Measurements from ENCODE around the gene PYM1. TPM values are rescaled to one million over a fixed set of nuclear protein-coding genes. Genes with fewer than 3 reads are reported as not detected.

Gene PYM1
- 29.3 and 32.5 TPM in 2 replicates for total RNA-seq
- 27.5 TPM for polyA plus RNA-seq (2012)

DNA sequence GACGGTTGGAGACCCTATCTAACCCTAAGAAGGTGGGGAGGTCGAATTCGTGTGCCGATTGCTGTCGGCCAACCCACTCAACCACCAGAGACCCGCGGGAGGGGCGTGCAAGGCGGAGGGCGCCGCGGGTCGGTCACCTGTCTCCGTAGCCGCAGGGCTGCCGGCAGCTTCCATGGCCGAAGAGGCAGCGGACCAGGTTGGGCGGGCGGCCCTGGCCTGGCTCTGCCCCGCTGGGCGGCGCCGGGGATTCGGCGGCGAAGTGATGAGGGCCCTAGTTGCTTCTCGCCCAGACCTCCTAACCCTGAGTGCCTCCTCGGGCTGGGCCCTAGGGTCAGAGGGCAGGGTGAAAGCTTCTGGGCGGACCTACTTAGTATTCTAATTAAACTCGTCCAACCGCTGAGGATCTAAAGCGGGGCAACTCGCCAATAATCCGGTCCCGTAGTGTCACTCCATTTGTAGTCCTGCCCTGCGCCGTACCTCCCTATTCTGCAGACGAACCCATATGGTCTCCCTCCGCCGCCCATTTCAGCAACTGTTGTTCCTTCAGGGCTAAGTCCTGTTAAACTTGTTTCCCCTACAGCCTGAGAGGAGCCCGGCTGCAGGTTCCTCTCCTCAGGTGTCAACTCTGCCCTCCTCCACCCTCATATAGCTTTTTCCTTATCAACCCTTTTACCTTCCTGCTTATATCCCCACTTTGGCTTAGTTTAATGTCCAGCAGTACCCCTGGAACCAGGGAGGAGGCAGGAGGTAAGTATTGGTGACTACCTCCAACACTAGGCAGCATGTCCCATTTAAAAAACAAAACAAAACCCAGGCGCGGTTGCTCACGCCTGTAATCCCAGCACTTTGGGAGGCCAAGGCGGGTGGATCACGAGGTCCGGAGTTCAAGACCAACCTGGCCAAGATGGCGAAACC, at the start of gene PYM1:
PYM1 (minus strand) TSS at position 307 of the 915 bp plus-strand sequence; CDS start at position 174, 133 bp downstream.
- DNase-seq (ENCODE audit: low read depth), result peak; percentile 81

DNA sequence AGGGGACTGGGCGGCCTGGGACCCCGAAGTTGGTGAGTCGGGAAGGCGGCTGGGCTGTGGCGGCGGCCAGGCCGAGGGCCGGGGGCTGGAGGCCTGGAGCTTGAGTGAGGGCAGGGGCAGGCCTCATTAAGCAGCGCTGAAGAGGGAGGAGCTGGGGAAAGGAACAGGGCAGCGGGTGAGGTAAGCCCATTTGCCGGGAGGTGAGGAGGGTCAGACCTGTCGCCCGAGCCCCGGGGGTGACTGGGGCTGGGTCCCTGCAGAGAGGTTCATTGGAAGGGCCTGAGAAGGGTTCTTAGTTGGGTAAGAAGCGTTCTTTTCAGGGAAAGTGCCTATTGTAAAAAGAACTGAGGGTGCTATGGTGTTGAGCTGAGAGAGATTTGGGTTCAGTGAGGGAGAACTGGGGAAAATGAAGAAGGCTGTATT, 46.6 kb upstream of the PYM1 start:
- peak; percentile 49 for DNase-seq (ENCODE audit: low read depth)

DNA sequence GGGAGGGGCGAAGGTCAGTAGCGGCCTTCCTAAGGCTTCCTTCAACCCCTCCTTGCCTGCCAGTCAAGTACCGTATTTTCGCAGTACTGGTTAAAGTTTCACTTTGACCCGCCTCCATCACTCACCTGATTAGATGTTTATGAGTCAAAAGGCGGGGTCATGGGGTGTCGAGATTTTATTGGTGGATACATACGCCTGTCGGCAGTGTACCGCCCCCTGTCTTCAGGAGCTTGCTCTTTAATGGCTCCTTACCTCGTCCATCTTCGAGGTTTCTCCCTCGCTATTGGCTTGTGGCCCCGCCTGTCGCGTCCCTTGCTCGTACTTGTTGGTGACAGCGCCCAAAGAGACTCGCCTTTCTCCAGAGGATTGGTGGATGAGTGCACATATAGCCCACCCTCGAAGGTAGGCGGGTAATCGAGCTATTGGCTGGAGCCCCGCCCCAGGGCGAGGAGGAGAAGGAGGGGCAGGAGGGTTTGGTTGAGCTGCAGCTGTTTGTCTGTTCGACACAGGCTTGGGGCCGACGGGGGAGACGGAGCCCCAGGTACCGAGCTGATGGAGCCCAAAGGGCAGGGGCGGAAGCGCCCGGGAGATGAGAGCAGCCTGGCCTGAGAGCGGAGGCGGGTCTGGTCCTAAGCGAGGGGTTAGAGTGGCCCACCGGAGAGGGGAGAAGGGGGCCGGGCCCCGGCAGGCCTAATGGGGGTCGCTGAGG, 46.1 kb upstream of the PYM1 start, which contains the start of gene RAB5B:
RAB5B (plus strand) TSS at position 480 of the 709 bp plus-strand sequence. CDS start 12,883 bp downstream, outside the sequence.
- DNase-seq (ENCODE audit: low read depth), result peak; percentile 100

DNA sequence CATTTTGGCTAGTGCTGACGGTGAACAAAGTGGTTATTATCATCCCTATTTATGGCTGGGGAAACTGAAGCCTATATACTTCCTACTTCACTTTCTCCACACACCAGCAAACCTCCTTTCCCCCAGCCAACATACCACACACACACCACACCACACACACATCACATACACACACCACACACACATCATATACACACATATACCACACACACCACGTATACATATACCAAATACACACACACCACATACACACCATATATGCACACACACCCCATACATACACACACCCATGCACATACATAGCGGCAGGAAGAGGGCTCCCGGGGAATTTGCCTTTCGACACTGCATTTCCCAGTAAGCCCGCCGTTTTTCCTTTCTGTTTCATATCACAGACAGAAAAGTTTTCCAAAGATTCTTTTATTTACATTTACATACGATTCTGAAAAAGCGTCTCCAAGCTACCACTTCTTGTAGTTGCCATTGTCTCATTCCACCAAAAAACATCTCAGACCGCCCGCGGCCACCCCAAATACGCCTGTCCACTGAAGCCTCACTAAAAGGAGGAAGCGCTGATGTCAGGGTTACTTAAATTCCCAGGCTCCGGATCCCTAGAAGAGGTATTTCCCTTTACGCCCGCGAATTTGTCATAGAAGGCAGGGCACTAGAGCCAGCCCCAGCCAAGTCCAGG, 45.4 kb upstream of the PYM1 start:
- DNase-seq (ENCODE audit: low read depth), result no peak

DNA sequence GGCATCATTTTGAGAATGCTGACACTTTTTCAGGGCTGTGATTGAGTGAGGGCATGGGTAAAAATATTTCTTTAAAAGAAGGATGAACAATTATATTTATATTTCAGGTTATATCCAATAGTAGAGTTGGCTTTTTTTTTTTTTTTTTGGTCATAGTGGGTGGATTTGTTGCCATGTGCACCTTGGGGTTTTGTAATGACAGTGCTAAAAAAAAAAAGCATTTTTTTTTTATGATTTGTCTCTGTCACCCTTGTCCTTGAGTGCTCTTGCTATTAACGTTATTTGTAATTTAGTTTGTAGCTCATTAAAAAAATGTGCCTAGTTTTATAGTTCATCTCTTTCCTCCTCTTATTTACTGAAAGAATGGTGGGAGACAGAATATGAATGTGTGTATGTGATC, 44.8 kb upstream of the PYM1 start:
- DNase-seq (ENCODE audit: low read depth), result no peak

DNA sequence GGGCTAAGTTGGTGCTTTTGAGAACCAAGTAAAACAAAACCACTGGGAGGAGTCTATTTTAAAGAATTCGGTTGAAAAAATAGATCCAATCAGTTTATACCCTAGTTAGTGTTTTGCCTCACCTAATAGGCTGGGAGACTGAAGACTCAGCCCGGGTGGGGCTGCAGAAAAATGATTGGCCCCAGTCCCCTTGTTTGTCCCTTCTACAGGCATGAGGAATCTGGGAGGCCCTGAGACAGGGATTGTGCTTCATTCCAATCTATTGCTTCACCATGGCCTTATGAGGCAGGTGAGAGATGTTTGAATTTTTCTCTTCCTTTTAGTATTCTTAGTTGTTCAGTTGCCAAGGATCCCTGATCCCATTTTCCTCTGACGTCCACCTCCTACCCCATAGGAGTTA, 44.3 kb upstream of the PYM1 start:
- peak; percentile 23 for DNase-seq (ENCODE audit: low read depth)

DNA sequence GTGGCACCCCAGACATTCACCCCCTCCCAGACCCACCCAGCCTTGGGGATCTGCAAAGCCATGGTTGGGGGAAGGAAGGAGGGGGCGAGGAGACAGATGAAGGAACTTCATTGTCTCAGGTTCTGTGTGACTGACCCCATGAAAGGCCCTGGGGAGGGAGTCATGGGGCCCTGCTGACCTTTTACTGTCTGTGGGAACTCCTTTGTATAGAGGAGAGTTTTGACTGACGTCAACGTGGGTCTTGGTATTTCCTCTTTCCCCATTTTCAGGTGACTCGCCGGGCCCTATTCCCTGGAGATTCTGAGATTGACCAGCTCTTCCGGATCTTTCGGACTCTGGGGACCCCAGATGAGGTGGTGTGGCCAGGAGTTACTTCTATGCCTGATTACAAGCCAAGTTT, 43.1 kb upstream of the PYM1 start:
- DNase-seq (ENCODE audit: low read depth), result no peak

DNA sequence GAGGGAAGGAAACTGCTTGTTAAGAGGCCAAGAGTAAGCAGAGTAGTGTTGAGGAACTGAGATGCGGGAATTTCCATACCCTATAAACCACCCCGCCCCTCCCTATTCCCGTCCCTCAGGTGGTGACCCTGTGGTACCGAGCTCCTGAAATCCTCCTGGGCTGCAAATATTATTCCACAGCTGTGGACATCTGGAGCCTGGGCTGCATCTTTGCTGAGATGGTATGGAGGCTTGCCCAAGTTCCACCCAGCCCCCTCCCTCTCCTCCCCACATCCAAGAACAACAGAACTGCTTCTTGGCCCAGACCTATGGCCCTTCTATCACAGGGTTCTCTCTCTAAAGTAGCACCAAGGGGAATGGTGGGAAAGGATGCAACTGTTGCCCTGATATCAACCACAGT, 41.7 kb upstream of the PYM1 start:
- no peak for DNase-seq (ENCODE audit: low read depth)

DNA sequence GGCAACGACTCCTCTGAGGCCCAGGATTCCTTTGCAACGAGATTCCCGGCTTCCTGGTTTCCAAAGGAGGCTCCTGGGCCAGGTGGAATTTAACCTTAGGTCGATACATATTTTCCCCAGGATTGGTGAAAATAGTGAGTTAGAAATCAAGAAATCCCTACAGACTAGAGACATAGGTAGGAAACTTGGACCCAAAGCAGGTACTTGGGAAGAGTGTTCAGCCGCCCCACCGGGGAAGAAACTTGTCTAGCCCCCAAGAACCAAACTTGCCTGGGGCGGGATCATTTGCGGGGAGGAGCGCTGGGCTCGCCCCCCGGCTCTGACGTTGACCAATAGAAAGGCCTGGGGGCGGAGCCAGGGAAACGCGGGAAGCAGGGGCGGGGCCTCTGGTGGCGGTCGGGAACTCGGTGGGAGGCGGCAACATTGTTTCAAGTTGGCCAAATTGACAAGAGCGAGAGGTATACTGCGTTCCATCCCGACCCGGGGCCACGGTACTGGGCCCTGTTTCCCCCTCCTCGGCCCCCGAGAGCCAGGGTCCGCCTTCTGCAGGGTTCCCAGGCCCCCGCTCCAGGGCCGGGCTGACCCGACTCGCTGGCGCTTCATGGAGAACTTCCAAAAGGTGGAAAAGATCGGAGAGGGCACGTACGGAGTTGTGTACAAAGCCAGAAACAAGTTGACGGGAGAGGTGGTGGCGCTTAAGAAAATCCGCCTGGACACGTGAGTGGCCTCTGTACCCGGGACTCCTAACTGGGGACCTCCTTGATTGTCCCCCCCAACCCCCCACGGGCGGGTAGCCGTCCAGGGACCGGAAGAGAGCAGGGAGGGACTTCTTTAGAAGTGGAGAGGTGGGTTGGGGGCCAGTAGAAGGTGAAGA, 39.0 kb upstream of the PYM1 start, which contains the start of gene CDK2:
CDK2 (plus strand) TSS at position 423 of the 874 bp plus-strand sequence; CDS start at position 602, 179 bp downstream.
- DNase-seq (ENCODE audit: low read depth), result peak; percentile 83

DNA sequence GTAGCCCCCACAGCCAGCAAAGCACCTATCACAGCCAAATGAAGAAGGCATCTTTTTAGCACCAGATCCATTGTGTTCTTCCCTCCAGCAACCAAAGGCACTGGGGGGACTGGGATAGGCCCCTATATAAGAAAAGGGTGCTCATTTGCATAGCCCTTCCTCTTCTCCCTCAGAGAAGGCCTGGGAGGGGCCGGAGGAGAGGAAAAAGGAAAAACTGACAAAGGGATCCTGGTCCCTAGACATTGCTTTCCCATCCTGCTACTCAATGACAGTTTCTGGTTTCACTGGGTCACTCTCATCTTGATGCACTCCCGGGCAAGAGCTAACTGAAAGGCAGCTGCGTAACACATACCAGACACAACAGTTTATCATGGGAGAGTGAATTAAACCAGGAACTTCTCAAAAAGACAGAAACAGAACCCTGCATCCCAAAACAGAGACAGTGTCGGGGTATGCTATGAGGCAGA, 38.3 kb upstream of the PYM1 start, which contains the start of gene PMEL:
PMEL (minus strand) TSS at position 102 of the 467 bp plus-strand sequence; CDS start at position 71, 31 bp downstream.
- no peak for DNase-seq (ENCODE audit: low read depth)

DNA sequence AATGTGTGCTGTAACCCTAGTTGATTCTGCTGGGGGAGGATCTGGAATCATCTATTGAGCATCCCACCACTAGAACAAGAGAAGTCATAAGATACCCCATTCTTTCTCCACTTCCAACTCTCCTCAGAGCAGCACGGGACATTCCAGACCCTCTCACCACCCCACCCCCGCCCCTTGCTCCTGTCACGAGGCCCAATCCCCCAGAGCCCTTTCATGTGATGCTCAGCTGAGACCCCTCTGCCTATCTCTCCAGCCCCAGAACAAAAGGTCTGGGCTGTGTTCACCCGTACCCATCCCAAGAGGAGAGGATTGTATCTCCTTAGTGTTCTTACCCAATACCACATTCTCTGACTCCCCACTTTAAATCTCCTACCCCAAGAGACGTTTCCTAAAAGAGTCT, 37.5 kb upstream of the PYM1 start:
- DNase-seq (ENCODE audit: low read depth), result no peak

DNA sequence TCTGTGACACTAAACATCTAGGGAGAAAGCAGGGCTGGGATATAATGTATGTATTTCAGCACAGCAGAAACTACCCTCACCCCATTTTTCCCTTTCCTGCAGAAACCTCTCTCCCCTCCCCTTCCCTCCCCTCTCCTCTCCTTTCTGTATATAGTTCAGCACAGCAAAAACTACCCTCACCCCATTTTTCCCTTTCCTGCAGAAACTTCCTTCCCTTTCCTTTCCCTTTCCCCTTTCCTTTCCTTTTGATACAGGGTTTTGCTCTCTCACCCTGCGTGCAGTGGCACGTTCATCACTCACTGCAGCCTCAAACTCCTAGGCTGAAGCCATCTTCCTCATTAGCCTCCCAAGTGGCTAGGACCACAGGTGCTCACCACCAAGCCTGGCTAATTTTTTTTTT, 36.1 kb upstream of the PYM1 start:
- DNase-seq (ENCODE audit: low read depth), result no peak

DNA sequence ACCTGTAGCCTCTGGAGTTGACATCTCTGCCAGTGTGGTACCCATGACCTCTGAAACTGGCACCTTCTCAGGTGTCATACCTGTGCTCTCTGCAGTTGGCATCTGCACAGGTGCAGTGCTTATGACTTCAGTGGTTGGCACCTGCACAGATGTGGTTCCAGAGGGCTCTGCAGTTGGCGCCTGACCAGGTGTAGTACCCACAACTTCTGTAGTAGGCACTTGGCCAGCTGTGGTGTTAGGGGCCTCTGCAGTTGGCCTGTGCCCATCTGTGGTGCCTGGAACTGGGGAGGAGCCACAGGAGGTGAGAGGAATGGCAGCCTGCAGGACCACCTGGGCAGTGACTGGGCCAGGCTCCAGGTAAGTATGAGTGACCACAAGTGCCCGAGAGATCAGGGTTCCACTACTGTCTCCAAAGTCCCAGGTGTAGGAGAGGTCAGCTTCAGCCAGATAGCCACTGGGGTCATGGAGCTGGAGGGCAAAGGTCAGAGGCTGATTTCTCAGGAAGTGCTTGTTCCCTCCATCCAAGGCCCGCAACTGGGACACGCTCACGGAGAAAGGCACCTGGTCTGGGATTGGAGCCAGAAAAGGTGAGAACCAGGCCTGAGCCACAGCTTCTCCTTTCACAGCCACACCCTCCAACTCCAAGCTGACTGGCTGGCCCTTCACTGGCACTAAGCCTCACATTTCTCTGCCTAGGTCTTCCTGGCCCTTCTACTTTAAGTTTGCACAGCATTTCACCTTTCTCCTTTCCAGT, 29.6 kb upstream of the PYM1 start:
- DNase-seq (ENCODE audit: low read depth), result no peak

DNA sequence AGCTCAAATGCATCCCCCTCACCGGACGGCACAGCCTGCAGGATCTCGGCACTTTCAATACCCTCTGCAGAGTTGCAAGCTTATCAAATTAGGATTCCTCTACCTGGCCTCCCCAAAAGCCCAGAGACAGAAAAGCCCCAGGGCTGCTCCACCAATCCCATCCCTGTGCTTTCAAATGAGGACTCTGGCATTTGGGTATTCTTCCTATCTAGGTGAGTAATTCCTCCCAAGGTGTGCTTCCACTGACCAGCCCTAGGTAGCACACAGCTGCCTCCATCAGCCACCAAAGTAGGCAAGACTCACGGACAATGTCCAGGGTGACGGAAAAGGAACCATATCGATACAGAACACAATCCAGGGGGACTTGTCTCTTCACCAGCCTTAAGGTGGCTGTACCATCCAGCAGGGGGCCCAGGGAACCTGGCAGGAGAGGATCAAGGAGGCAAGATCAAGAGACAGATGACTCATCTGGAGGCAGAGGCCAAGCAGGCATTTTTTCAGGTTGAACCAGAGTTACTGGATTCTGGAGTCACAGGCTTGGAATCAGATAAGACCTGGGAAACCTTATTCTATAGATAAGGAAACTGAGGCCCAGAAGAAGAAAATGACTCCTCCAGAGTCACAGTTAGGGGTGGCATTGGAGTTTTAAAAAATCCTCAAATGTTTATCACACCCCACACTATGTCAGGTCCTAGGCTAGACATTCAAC, 28.3 kb upstream of the PYM1 start:
- no peak for DNase-seq (ENCODE audit: low read depth)

DNA sequence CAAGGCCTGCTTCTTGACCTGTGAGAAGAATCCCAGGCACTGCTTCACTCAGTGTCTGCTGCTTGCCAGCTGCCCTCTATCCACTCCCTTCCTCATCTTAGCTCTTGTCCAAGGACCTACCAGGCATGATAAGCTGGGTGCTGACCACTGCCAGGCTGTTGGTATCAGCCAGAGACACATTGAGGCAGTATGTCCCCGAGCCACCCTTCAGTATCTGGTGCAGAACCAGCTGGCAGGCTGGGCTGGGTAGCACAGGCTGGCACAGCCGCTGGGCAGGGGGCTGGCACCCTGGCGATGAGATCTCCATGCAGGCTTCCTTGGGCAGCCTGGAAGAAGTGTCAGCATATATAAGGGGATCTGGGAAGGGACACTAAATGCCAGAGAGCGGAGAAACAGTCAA, 27.6 kb upstream of the PYM1 start:
- no peak for DNase-seq (ENCODE audit: low read depth)

DNA sequence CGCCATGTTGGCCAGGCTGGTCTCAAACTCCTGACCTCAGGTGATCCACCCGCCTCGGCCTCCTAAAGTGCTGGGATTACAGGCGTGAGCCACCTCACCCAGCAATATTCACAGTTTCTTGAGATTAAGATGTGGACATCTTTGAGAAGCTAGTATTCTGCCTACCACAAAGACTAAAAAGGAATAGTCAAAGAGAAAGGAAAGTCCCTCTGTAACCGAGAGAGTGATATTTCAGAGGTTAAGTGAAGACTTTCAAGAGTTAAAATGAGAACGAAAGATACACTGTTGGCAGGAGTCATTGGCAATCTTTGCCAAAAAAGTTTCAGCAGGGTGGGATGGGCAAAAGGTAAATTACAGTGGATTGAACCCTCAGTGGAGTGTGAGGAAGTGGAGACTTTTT, 18.9 kb upstream of the PYM1 start:
- DNase-seq (ENCODE audit: low read depth), result no peak

DNA sequence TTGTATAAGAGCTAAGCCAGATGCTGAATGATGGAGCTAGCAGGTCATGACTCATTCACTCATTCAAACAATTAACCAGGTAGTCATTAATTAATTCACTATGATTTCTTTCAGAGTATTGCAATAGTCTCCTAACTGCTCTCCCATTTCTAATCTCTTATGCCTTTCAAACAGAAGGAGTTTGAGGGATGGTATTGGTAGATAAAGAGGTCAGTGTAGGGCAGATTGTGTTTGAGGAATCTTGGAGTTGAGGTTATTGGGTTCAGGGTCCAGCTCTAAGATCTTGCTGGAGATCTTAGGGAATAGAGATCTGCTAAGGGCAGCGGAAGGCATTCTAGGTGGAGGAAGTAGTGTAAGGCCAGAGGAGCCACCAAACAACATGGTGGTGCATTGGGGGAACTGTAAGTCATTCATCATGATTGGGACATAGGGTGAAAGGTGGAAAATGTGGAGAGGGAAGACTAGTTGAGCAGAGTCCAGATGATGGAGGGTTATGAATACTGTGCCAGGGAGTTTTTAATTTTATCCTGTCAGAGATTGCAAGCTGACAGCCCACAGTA, 15.0 kb upstream of the PYM1 start:
- no peak for DNase-seq (ENCODE audit: low read depth)

DNA sequence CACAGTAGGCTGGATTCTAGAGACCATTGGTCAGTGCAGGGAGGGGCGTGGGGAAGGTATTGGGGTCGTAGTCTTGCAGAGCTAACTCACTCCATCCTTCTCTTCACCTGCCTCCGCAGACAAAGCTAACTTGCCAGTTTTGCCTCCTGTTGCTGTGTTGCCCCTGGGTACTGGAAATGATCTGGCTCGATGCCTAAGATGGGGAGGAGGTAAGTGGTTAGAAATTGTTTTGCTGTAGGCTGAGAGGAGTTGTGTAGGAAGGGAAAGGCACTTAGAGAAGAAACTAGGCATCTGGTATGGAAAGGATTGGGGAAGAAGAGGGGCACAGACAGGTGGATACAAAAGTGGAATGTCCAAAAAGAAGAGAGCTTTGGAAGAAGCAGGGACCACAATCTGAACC, 14.4 kb upstream of the PYM1 start:
- DNase-seq (ENCODE audit: low read depth), result no peak

Data from myocyte (in vitro differentiated cells).